ENCODE measurements around the gene BCAS1. TPM values are rescaled to one million over a fixed set of nuclear protein-coding genes. Genes with fewer than 3 reads are reported as not detected.

BCAS1 gene
- total RNA-seq, 1 donor from 2014 or later, result 2.8 TPM

GRCh38 chr20:54041336-54041735, 29.1 kb downstream of the BCAS1 start:
- Histone ChIP-seq H3K27me3 (ENCODE audit: low read depth) (no peaks in the 10 kb centered on the region), H3K4me3 (no peak overlapping the region), H3K27ac (no peak overlapping the region), H3K9me3 (no peaks in the 10 kb centered on the region), H3K36me3 (no peaks in the 10 kb centered on the region), H3K4me1 (peaks cover 9% of the 10 kb centered on the region)
- ATAC-seq (no peak), DNase-seq (no peak)
- no peak for TF ChIP-seq CTCF (IDR thresholded peaks at IDR 0.05)
- intact Hi-C loops (cut with DNase I), result no loop called here

- no peak overlapping the region for H3K4me3 ChIP-seq
- ATAC-seq, result no peak
- TF ChIP-seq CTCF (IDR thresholded peaks at IDR 0.05), result no peak
- H3K9me3 ChIP-seq, result no peaks in the 10 kb centered on the region
- no peaks in the 10 kb centered on the region for H3K27me3 ChIP-seq (ENCODE audit: low read depth)
- H3K27ac ChIP-seq, result no peak overlapping the region
- intact Hi-C loops (cut with DNase I), result no loop called here
- peaks cover 9% of the 10 kb centered on the region for H3K4me1 ChIP-seq
- no peaks in the 10 kb centered on the region for H3K36me3 ChIP-seq
- DNase-seq, result no peak
Observed at GRCh38 chr20:54040531-54040930, 29.9 kb downstream of the BCAS1 start.

- TF ChIP-seq CTCF (IDR thresholded peaks at IDR 0.05), result no peak
- H3K4me1 ChIP-seq, result peaks cover 9% of the 10 kb centered on the region
- no peaks in the 10 kb centered on the region for H3K27me3 ChIP-seq (ENCODE audit: low read depth)
- ATAC-seq (no peak), DNase-seq (no peak)
- H3K36me3 ChIP-seq, result no peaks in the 10 kb centered on the region
- intact Hi-C loops (cut with DNase I), result no loop called here
- no peak overlapping the region for H3K4me3 ChIP-seq
- H3K27ac ChIP-seq, result no peak overlapping the region
- H3K9me3 ChIP-seq, result no peaks in the 10 kb centered on the region
Observed at GRCh38 chr20:54038961-54039360, 31.4 kb downstream of the BCAS1 start.

- H3K27me3 ChIP-seq (ENCODE audit: low read depth), result no peaks in the 10 kb centered on the region
- DNase-seq (no peak), ATAC-seq (no peak)
- H3K4me3 ChIP-seq, result no peak overlapping the region
- TF ChIP-seq CTCF (IDR thresholded peaks at IDR 0.05), result no peak
- H3K4me1 ChIP-seq, result no peaks in the 10 kb centered on the region
- no peaks in the 10 kb centered on the region for H3K9me3 ChIP-seq
- intact Hi-C loops (cut with DNase I), result no loop called here
- no peak overlapping the region for H3K27ac ChIP-seq
- H3K36me3 ChIP-seq, result no peaks in the 10 kb centered on the region
Observed at GRCh38 chr20:54037525-54037924, 32.9 kb downstream of the BCAS1 start.

GRCh38 chr20:54029643-54030042, 40.8 kb downstream of the BCAS1 start:
- TF ChIP-seq CTCF (IDR thresholded peaks at IDR 0.05), result no peak
- intact Hi-C loops (cut with DNase I), result no loop called here
- no peaks in the 10 kb centered on the region for H3K27me3 ChIP-seq (ENCODE audit: low read depth)
- H3K36me3 ChIP-seq, result no peaks in the 10 kb centered on the region
- DNase-seq, result no peak
- no peak overlapping the region for H3K4me3 ChIP-seq
- no peaks in the 10 kb centered on the region for H3K4me1 ChIP-seq
- H3K27ac ChIP-seq, result no peak overlapping the region
- no peaks in the 10 kb centered on the region for H3K9me3 ChIP-seq
- no peak for ATAC-seq

GRCh38 chr20:54029176-54029575, 41.2 kb downstream of the BCAS1 start:
- Histone ChIP-seq H3K9me3 (no peaks in the 10 kb centered on the region), H3K27me3 (ENCODE audit: low read depth) (no peaks in the 10 kb centered on the region), H3K4me3 (no peak overlapping the region), H3K27ac (no peak overlapping the region), H3K36me3 (no peaks in the 10 kb centered on the region), H3K4me1 (no peaks in the 10 kb centered on the region)
- DNase-seq (no peak), ATAC-seq (no peak)
- no peak for TF ChIP-seq CTCF (IDR thresholded peaks at IDR 0.05)
- intact Hi-C loops (cut with DNase I), result no loop called here
